NT2/D1 (cell line): ENCODE data around the gene KCNE1.

ENCODE experiments used
- YY1 ChIP-seq: IDR thresholded peaks from 2 replicates; pipeline ENCODE4 v1.6.1; 2011; ENCODE audit not compliant: insufficient read length, insufficient read depth
- ZNF274 ChIP-seq: IDR thresholded peaks from 2 replicates; pipeline ENCODE4 v1.6.1; 2011; ENCODE audit warnings: mild to moderate bottlenecking, low read depth, low read length

DNA sequence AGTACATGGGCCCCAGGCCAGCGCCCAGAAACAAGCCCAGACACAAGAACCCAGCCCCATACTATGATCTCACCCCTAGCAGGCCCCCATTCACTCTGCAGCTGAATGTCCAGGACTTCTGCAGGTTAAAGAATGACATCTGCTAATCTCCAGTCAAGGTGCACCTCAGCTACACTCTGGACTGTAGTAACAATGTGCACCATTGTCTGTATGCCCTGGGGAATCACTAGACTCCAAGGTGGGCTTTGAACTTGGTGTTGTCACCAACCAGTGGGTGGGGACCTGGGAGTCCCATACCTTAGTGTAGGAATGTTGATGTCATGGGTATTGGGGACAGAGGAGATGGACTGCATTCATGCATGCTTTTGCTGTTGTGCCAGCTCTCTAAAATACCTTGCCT is 10.3 kb downstream of the KCNE1 start:
- TF ChIP-seq ZNF274 (no peak), YY1 (no peak)
